ENCODE measurements around the gene CLEC3A. TPM values are rescaled to one million over a fixed set of nuclear protein-coding genes. Genes with fewer than 3 reads are reported as not detected.
"Not testable (repeated sequence)": the region's sequence is repeated elsewhere in the genome, so short reads cannot be mapped to it uniquely, and the experiment has no call there.

CLEC3A gene
- total RNA-seq, 1 donor from 2014 or later, result not detected

GRCh38 chr16:77986011-77986740, 36.2 kb upstream of the CLEC3A start:
- no peak overlapping the region for H3K27ac Mint-ChIP-seq
- peaks cover 2% of the 10 kb centered on the region for H3K9me3 Mint-ChIP-seq (ENCODE audit: low read depth)
- no peak for TF ChIP-seq CTCF (IDR thresholded peaks at IDR 0.05; ENCODE audit: unreplicated experiment)
- no peaks in the 10 kb centered on the region for H3K36me3 Mint-ChIP-seq (ENCODE audit: insufficient read depth)
- H3K27me3 Mint-ChIP-seq, result peaks cover 2% of the 10 kb centered on the region
- H3K4me1 Mint-ChIP-seq (ENCODE audit: low read depth), result peaks cover 2% of the 10 kb centered on the region
- no peak overlapping the region for H3K4me3 Mint-ChIP-seq (ENCODE audit: low read depth)
- no peak for DNase-seq (ENCODE audit: low spot score, unreplicated experiment)

DNA sequence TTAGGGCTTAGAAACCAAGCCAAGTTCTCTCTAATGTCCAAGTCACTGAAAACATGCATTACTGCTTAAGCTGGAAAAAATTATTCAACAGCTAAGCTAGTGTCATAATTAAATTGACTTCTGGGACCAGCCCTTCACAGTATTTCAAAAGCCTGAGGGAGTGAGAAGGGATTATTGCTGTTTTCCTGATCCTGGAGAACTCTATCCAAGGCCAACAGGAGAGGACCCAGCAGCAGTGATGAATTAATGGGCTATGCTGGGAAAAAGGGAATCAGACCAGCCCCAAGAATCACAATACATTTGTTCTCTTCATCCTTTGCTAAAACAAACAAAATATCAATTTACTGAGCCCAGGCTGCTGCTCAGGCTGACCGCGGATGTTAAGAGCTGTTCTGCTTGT, 34.5 kb upstream of the CLEC3A start:
- peaks cover 7% of the 10 kb centered on the region for H3K9me3 Mint-ChIP-seq (ENCODE audit: low read depth)
- DNase-seq (ENCODE audit: low spot score, unreplicated experiment), result no peak
- H3K27me3 Mint-ChIP-seq, result peaks cover 2% of the 10 kb centered on the region
- no peak for TF ChIP-seq CTCF (IDR thresholded peaks at IDR 0.05; ENCODE audit: unreplicated experiment)
- no peak overlapping the region for H3K4me3 Mint-ChIP-seq (ENCODE audit: low read depth)
- no peak overlapping the region for H3K27ac Mint-ChIP-seq
- peaks cover 6% of the 10 kb centered on the region for H3K4me1 Mint-ChIP-seq (ENCODE audit: low read depth)
- H3K36me3 Mint-ChIP-seq (ENCODE audit: insufficient read depth), result no peaks in the 10 kb centered on the region

- no peaks in the 10 kb centered on the region for H3K36me3 Mint-ChIP-seq (ENCODE audit: insufficient read depth)
- peaks cover 6% of the 10 kb centered on the region for H3K4me1 Mint-ChIP-seq (ENCODE audit: low read depth)
- no peaks in the 10 kb centered on the region for H3K27me3 Mint-ChIP-seq
- H3K9me3 Mint-ChIP-seq (ENCODE audit: low read depth), result peaks cover 7% of the 10 kb centered on the region
- TF ChIP-seq CTCF (IDR thresholded peaks at IDR 0.05; ENCODE audit: unreplicated experiment), result no peak
- H3K27ac Mint-ChIP-seq, result no peak overlapping the region
- no peak overlapping the region for H3K4me3 Mint-ChIP-seq (ENCODE audit: low read depth)
- no peak for DNase-seq (ENCODE audit: low spot score, unreplicated experiment)
Observed at GRCh38 chr16:77989846-77990245, 32.5 kb upstream of the CLEC3A start.

DNA sequence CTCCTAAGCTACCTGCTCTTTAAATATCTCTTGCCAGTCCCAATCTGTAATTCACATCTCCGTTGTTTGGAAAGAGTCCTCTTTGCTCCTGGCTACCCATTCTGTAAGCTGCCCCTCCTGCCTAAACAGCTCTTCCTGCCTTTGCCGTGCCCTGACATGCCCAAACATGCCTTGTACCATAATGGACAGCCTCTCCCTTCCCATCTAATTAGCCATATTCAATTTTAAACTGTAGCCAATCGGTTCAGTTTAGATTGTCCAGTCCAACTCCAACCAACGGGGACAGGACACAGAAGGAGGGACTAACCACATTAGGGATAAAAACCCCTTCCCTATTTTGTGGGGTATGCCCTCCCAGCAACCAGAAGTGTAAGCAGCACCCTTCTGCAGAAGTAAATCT, 30.6 kb upstream of the CLEC3A start:
- Mint-ChIP-seq H3K27ac (no peak overlapping the region), H3K4me1 (ENCODE audit: low read depth) (peaks cover 6% of the 10 kb centered on the region), H3K4me3 (ENCODE audit: low read depth) (no peak overlapping the region), H3K27me3 (no peaks in the 10 kb centered on the region), H3K36me3 (ENCODE audit: insufficient read depth) (peaks cover 1% of the 10 kb centered on the region), H3K9me3 (ENCODE audit: low read depth) (peaks cover 15% of the 10 kb centered on the region)
- DNase-seq (ENCODE audit: low spot score, unreplicated experiment), result no peak
- no peak for TF ChIP-seq CTCF (IDR thresholded peaks at IDR 0.05; ENCODE audit: unreplicated experiment)

DNA sequence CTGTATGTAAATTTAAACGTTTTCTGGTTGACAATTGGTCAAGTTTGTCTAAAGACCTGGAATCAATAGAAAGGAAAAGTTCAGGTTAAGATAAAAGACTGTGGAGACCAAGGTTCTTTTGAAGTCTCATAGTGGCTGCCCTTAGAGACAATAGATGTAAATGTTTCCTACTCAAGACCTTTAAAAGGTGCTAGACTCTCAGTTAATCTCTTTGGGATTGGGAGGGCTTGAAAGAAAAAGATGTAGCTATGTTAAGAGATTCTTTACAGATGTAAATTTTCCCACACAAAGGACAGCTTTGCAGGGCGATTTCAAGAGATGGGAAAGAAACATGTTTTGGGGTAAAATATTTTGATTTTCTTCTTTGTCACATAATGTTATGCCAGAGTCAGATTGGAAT, 30.0 kb upstream of the CLEC3A start:
- not testable (repeated sequence) for H3K27ac Mint-ChIP-seq; DNase-seq (ENCODE audit: low spot score, unreplicated experiment); H3K4me1 Mint-ChIP-seq (ENCODE audit: low read depth); H3K36me3 Mint-ChIP-seq (ENCODE audit: insufficient read depth); H3K4me3 Mint-ChIP-seq (ENCODE audit: low read depth); H3K27me3 Mint-ChIP-seq
- H3K9me3 Mint-ChIP-seq (ENCODE audit: low read depth), result peaks cover 19% of the 10 kb centered on the region

Data from progenitor cell of endocrine pancreas (in vitro differentiated cells).